ENCODE measurements around the gene CENPO. TPM values are rescaled to one million over a fixed set of nuclear protein-coding genes. Genes with fewer than 3 reads are reported as not detected.

CENPO gene
- total RNA-seq, 4 donors from 2014 or later = 6.0 to 13.8 (median 9.6) TPM

- in situ Hi-C loops (cut with MboI; ENCODE audit: low pct_ligation_motif_present in 1 of 4, low pct_unique_long_range_greater_than_20kb in 1 of 4, low sequenced_read_pairs in 3 of 4) (no loop called here), intact Hi-C loops (cut with DNase I; ENCODE audit: low total_unique reads) (no loop called here)
- Histone ChIP-seq H3K36me3 (peaks cover 0 to 4% (median 0%) of the 10 kb centered on the region in 4 donors), H3K9me3 (no peaks in the 10 kb centered on the region), H3K27ac (no peak overlapping the region), H3K27me3 (no peaks in the 10 kb centered on the region), H3K4me3 (no peak overlapping the region), H3K4me1 (no peaks in the 10 kb centered on the region)
- 91 to 95% methylated on average over 4 of the region's 4 CpGs for WGBS, 2 donors (ENCODE audit: low coverage in 1 of 2)
- TF ChIP-seq EP300 (IDR thresholded peaks at IDR 0.05; ENCODE audit: low read depth) (no peak), POLR2A (IDR thresholded peaks at IDR 0.05) (no peak), CTCF (IDR thresholded peaks at IDR 0.05) (no peak), POLR2AphosphoS5 (IDR thresholded peaks at IDR 0.05) (no peak)
- no peak for DNase-seq
These were observed 23.7 kb downstream of the CENPO start for GRCh38 chr2:24816884-24817283.

- intact Hi-C loops (cut with DNase I; ENCODE audit: low total_unique reads) (no loop called here), in situ Hi-C loops (cut with MboI; ENCODE audit: low pct_ligation_motif_present in 1 of 4, low pct_unique_long_range_greater_than_20kb in 1 of 4, low sequenced_read_pairs in 3 of 4) (no loop called here)
- Histone ChIP-seq H3K4me3 (no peak overlapping the region), H3K9me3 (no peaks in the 10 kb centered on the region), H3K27ac (no peak overlapping the region), H3K27me3 (no peaks in the 10 kb centered on the region), H3K36me3 (peaks cover 0 to 8% (median 0%) of the 10 kb centered on the region in 4 donors), H3K4me1 (no peaks in the 10 kb centered on the region)
- WGBS, 2 donors (ENCODE audit: low coverage in 1 of 2) = 77 to 93% methylated on average over 2 to 9 of the region's 9 CpGs
- DNase-seq = no peak
- TF ChIP-seq EP300 (IDR thresholded peaks at IDR 0.05; ENCODE audit: low read depth) (no peak), POLR2AphosphoS5 (IDR thresholded peaks at IDR 0.05) (no peak), CTCF (IDR thresholded peaks at IDR 0.05) (no peak), POLR2A (IDR thresholded peaks at IDR 0.05) (no peak)
These were observed 25.5 kb downstream of the CENPO start for GRCh38 chr2:24818721-24819167.

- no peaks in the 10 kb centered on the region for H3K9me3 ChIP-seq
- WGBS, 2 donors (ENCODE audit: low coverage in 1 of 2) = 85 to 88% methylated on average over 2 to 21 of the region's 21 CpGs
- no peaks in the 10 kb centered on the region for H3K4me1 ChIP-seq
- no peak overlapping the region for H3K27ac ChIP-seq
- H3K36me3 ChIP-seq = peaks cover 0 to 8% (median 0%) of the 10 kb centered on the region in 4 donors
- no peak overlapping the region for H3K4me3 ChIP-seq
- intact Hi-C loops (cut with DNase I; ENCODE audit: low total_unique reads) (no loop called here), in situ Hi-C loops (cut with MboI; ENCODE audit: low pct_ligation_motif_present in 1 of 4, low pct_unique_long_range_greater_than_20kb in 1 of 4, low sequenced_read_pairs in 3 of 4) (loop anchor here in 3 of 4 donors (5.0 to 10.0 kb wide), 2 partner anchors 405 to 412 kb away; no protein-coding TSS in a partner anchor)
- TF ChIP-seq CTCF (IDR thresholded peaks at IDR 0.05) (no peak), POLR2AphosphoS5 (IDR thresholded peaks at IDR 0.05) (no peak), EP300 (IDR thresholded peaks at IDR 0.05; ENCODE audit: low read depth) (no peak), POLR2A (IDR thresholded peaks at IDR 0.05) (no peak)
- no peak for DNase-seq
- H3K27me3 ChIP-seq = no peaks in the 10 kb centered on the region
These were observed 26.4 kb downstream of the CENPO start for GRCh38 chr2:24819442-24820174.

GRCh38 chr2:24820175-24820513 lies 26.9 kb downstream of the CENPO start:
- in situ Hi-C loops (cut with MboI; ENCODE audit: low pct_ligation_motif_present in 1 of 4, low pct_unique_long_range_greater_than_20kb in 1 of 4, low sequenced_read_pairs in 3 of 4) = loop anchor here in 3 of 4 donors (5.0 to 10.0 kb wide), 2 partner anchors 405 to 413 kb away; no protein-coding TSS in a partner anchor
- intact Hi-C loops (cut with DNase I; ENCODE audit: low total_unique reads) = no loop called here
- Histone ChIP-seq H3K27ac (no peak overlapping the region), H3K9me3 (no peaks in the 10 kb centered on the region), H3K36me3 (peaks cover 0 to 8% (median 0%) of the 10 kb centered on the region in 4 donors), H3K27me3 (no peaks in the 10 kb centered on the region), H3K4me1 (no peaks in the 10 kb centered on the region), H3K4me3 (no peak overlapping the region)
- TF ChIP-seq POLR2A (IDR thresholded peaks at IDR 0.05) = no peak
- no peak for TF ChIP-seq EP300 (IDR thresholded peaks at IDR 0.05; ENCODE audit: low read depth)
- no peak for TF ChIP-seq CTCF (IDR thresholded peaks at IDR 0.05)
- TF ChIP-seq POLR2AphosphoS5 (IDR thresholded peaks at IDR 0.05) = no peak
- DNase-seq = no peak
- 87% methylated on average over 7 of the region's 7 CpGs; no CpG with 5 or more reads in 1 of the 2 donors for WGBS, 2 donors (ENCODE audit: low coverage in 1 of 2)

Data from transverse colon (tissue), 4 donors.